Activated T-cell treated with anti-CD3 and anti-CD28 coated beads, Interleukin-2, amount 50 U/mL, for 24 hours (primary cell): Measurements from ENCODE around the gene PDILT.
"Not testable (repeated sequence)": the region's sequence is repeated elsewhere in the genome, so short reads cannot be mapped to it uniquely, and the experiment has no call there.

ENCODE experiments used
- DNase-seq: peaks from one replicate; pipeline ENCODE4 v3.0.0-alpha.2; 2020
- H3K27ac Mint-ChIP-seq: 2 replicates; pipeline ENCODE4 v1.8.0; 2020; ENCODE audit warnings: mild to moderate bottlenecking, mixed read lengths
- H3K27me3 Mint-ChIP-seq: 2 replicates; pipeline ENCODE4 v1.8.0; 2020; ENCODE audit warnings: mixed read lengths
- H3K36me3 Mint-ChIP-seq: 2 replicates; pipeline ENCODE4 v1.8.0; 2020; ENCODE audit warnings: low read depth, mixed read lengths
- H3K4me1 Mint-ChIP-seq: 2 replicates; pipeline ENCODE4 v1.8.0; 2020; ENCODE audit warnings: low read depth, mixed read lengths
- H3K4me3 Mint-ChIP-seq: 2 replicates; pipeline ENCODE4 v1.8.0; 2020; ENCODE audit warnings: mild to moderate bottlenecking, moderate library complexity, mixed read lengths
- H3K9me3 Mint-ChIP-seq: 2 replicates; pipeline ENCODE4 v1.8.0; 2020; ENCODE audit warnings: mixed read lengths

The PDILT gene

GRCh38 chr16:20404637-20405036 lies at the start of gene PDILT:
PDILT (minus strand) TSS chr16:20404737; CDS start chr16:20399300, 5,437 bp downstream.
- Mint-ChIP-seq H3K36me3 (no peaks in the 10 kb centered on the region), H3K4me3 (no peak within 1 kb of the TSS), H3K27ac (no peak within 1 kb of the TSS), H3K4me1 (no peaks in the 10 kb centered on the region), H3K27me3 (peaks cover 6% of the 10 kb centered on the region), H3K9me3 (no peaks in the 10 kb centered on the region)
- no peak for DNase-seq

- not testable (repeated sequence) for H3K9me3 Mint-ChIP-seq, H3K27me3 Mint-ChIP-seq, H3K36me3 Mint-ChIP-seq, DNase-seq, H3K27ac Mint-ChIP-seq, H3K4me3 Mint-ChIP-seq, H3K4me1 Mint-ChIP-seq
These were observed 49.1 kb upstream of the PDILT start for GRCh38 chr16:20453633-20454032.

- H3K9me3 Mint-ChIP-seq, H3K4me1 Mint-ChIP-seq, H3K27ac Mint-ChIP-seq, DNase-seq, H3K4me3 Mint-ChIP-seq, H3K36me3 Mint-ChIP-seq, H3K27me3 Mint-ChIP-seq: not testable (repeated sequence)
These were observed 46.8 kb upstream of the PDILT start, which contains the start of gene ACSM2A for GRCh38 chr16:20451364-20451763. ACSM2A (plus strand) TSS chr16:20451521; CDS start chr16:20460115, 8,594 bp downstream.

GRCh38 chr16:20446652-20447393 lies 42.3 kb upstream of the PDILT start:
- H3K27me3 Mint-ChIP-seq, H3K27ac Mint-ChIP-seq: not testable (repeated sequence)

GRCh38 chr16:20441859-20442258 lies 37.3 kb upstream of the PDILT start:
- not testable (repeated sequence) for H3K27me3 Mint-ChIP-seq

More at GRCh38 chr16:20446652-20447393, 42.3 kb upstream of the PDILT start:
- H3K9me3 Mint-ChIP-seq, H3K36me3 Mint-ChIP-seq, H3K4me1 Mint-ChIP-seq, DNase-seq, H3K4me3 Mint-ChIP-seq: not testable (repeated sequence)

GRCh38 chr16:20441191-20441590 lies 36.7 kb upstream of the PDILT start:
- Mint-ChIP-seq H3K27ac (no peak overlapping the region), H3K9me3 (no peaks in the 10 kb centered on the region), H3K27me3 (peaks cover 8% of the 10 kb centered on the region), H3K4me1 (no peaks in the 10 kb centered on the region), H3K4me3 (no peak overlapping the region), H3K36me3 (no peaks in the 10 kb centered on the region)
- no peak for DNase-seq

More at GRCh38 chr16:20441859-20442258, 37.3 kb upstream of the PDILT start:
- not testable (repeated sequence) for H3K9me3 Mint-ChIP-seq, H3K27ac Mint-ChIP-seq, H3K36me3 Mint-ChIP-seq, DNase-seq, H3K4me3 Mint-ChIP-seq, H3K4me1 Mint-ChIP-seq

- not testable (repeated sequence) for H3K27ac Mint-ChIP-seq, H3K9me3 Mint-ChIP-seq, H3K36me3 Mint-ChIP-seq, DNase-seq, H3K4me3 Mint-ChIP-seq, H3K27me3 Mint-ChIP-seq, H3K4me1 Mint-ChIP-seq
These were observed 36.2 kb upstream of the PDILT start for GRCh38 chr16:20440731-20441130.

- not testable (repeated sequence) for H3K27ac Mint-ChIP-seq, H3K9me3 Mint-ChIP-seq, H3K36me3 Mint-ChIP-seq, DNase-seq, H3K27me3 Mint-ChIP-seq, H3K4me1 Mint-ChIP-seq, H3K4me3 Mint-ChIP-seq
These were observed 35.3 kb upstream of the PDILT start for GRCh38 chr16:20439820-20440231.

GRCh38 chr16:20438950-20439349 lies 34.4 kb upstream of the PDILT start:
- not testable (repeated sequence) for H3K27ac Mint-ChIP-seq, H3K4me1 Mint-ChIP-seq, DNase-seq, H3K27me3 Mint-ChIP-seq, H3K4me3 Mint-ChIP-seq, H3K36me3 Mint-ChIP-seq, H3K9me3 Mint-ChIP-seq

- Mint-ChIP-seq H3K27me3 (peaks cover 6% of the 10 kb centered on the region), H3K4me3 (no peak overlapping the region), H3K9me3 (no peaks in the 10 kb centered on the region), H3K4me1 (no peaks in the 10 kb centered on the region), H3K27ac (no peak overlapping the region), H3K36me3 (no peaks in the 10 kb centered on the region)
- DNase-seq, result no peak
These were observed 26.4 kb upstream of the PDILT start for GRCh38 chr16:20430948-20431347.

GRCh38 chr16:20430480-20430879 lies 25.9 kb upstream of the PDILT start:
- not testable (repeated sequence) for H3K4me3 Mint-ChIP-seq, H3K36me3 Mint-ChIP-seq, H3K9me3 Mint-ChIP-seq, H3K27ac Mint-ChIP-seq, H3K27me3 Mint-ChIP-seq, DNase-seq, H3K4me1 Mint-ChIP-seq

GRCh38 chr16:20429499-20429898 lies 25.0 kb upstream of the PDILT start:
- not testable (repeated sequence) for H3K36me3 Mint-ChIP-seq, H3K27ac Mint-ChIP-seq, H3K4me3 Mint-ChIP-seq, H3K27me3 Mint-ChIP-seq, H3K4me1 Mint-ChIP-seq, H3K9me3 Mint-ChIP-seq, DNase-seq

GRCh38 chr16:20427401-20427797 lies 22.9 kb upstream of the PDILT start:
- H3K4me3 Mint-ChIP-seq, DNase-seq, H3K27me3 Mint-ChIP-seq, H3K36me3 Mint-ChIP-seq, H3K9me3 Mint-ChIP-seq, H3K4me1 Mint-ChIP-seq, H3K27ac Mint-ChIP-seq: not testable (repeated sequence)

- H3K27ac Mint-ChIP-seq, result no peak overlapping the region
- H3K4me1 Mint-ChIP-seq, result no peaks in the 10 kb centered on the region
- no peak for DNase-seq
- H3K27me3 Mint-ChIP-seq, result peaks cover 6% of the 10 kb centered on the region
- H3K4me3 Mint-ChIP-seq, result no peak overlapping the region
- H3K9me3 Mint-ChIP-seq, result no peaks in the 10 kb centered on the region
- H3K36me3 Mint-ChIP-seq, result no peaks in the 10 kb centered on the region
These were observed 19.8 kb upstream of the PDILT start for GRCh38 chr16:20424129-20424866.

- not testable (repeated sequence) for H3K27ac Mint-ChIP-seq, H3K4me1 Mint-ChIP-seq, H3K36me3 Mint-ChIP-seq, DNase-seq, H3K4me3 Mint-ChIP-seq, H3K9me3 Mint-ChIP-seq, H3K27me3 Mint-ChIP-seq
These were observed 19.2 kb upstream of the PDILT start for GRCh38 chr16:20423772-20424128.
